SK-MEL-5 (cell line): ENCODE results near the gene CCDC97. TPM values are rescaled to one million over a fixed set of nuclear protein-coding genes. Genes with fewer than 3 reads are reported as not detected.
"Not testable (repeated sequence)": the region's sequence is repeated elsewhere in the genome, so short reads cannot be mapped to it uniquely, and the experiment has no call there.

Experiments
- DNase-seq: peaks from one replicate; pipeline ENCODE4 v3.0.0-alpha.2; 2016; ENCODE audit warnings: low read depth, low spot score
- in situ Hi-C: cut with HindIII; loops from 2 replicates; pipeline ENCODE4 v1.10.0; 2016; ENCODE audit warnings: low sequenced_read_pairs, high pct_unique_total_duplicates, low pct_unique_long_range_greater_than_20kb
- total RNA-seq: library from RNA; depleted of rRNA; stranded (reverse); fragments of >200 nt; shearing (Covaris generic); gene quantifications from 2 replicates; pipeline ENCODE4 v1.2.3, GENCODE V29; 2014

The CCDC97 gene
- total RNA-seq, 1 experiment from 2014 or later = 6.9 TPM

DNA sequence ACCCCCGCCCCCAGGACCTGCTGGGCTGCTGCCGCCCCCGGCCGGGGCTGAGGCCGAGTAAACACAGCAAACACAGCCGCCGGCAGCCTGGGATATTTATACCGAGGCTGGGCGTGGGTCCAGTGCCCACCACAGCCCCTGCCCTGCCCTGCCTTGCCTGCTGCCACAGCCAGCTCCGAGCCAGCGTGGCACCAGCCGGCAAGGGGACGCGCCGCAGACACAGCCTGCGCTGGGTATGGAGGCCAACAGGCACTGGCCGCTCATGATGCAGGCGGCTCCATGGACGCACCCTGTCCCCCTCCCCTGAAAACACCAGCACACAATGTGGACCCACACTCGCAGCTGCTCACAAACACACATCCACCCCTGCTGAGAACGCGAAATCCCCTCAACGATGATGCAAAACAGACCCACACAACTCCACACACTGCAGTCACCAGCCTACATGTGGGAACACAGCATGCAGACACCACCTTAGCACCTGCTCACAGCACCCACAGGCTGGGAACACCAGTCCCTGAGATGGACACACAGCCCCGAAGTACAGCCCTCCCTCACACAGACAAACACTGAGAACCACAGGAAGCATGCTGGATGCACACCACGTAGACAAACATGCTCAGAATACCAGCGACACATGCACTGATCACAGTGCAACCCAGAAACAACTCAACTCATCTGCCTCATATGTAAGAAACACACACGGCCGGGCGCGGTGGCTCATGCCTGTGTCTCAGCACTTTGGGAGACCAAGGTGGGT, 16.2 kb downstream of the CCDC97 start:
- no peak for DNase-seq

DNA sequence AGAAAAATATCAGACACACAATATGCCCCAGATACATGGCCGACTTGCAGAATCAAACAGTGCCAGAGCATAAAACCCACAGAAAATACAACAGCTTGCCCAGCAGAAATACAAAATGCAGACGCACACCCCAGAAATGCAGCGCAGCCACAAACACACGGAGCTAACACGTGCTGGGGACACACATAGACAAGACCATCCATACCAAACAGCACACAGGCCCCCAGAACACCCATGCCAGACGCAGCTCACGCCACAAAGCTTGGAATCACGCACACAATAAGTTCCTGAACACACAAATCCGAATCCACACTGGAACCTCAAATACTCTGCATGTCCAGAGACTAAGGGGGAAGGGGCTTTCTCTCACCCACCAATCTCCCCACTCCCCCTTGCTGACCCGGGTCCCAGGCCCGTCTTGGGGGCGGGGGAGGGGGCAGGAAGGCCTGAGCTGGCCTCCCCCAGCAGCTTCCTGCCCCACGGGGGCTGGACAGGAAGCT, 17.2 kb downstream of the CCDC97 start:
- no peak for DNase-seq
- in situ Hi-C loops = no loop called here

More for the DNA sequence above, 16.2 kb downstream of the CCDC97 start:
- in situ Hi-C loops = no loop called here

DNA sequence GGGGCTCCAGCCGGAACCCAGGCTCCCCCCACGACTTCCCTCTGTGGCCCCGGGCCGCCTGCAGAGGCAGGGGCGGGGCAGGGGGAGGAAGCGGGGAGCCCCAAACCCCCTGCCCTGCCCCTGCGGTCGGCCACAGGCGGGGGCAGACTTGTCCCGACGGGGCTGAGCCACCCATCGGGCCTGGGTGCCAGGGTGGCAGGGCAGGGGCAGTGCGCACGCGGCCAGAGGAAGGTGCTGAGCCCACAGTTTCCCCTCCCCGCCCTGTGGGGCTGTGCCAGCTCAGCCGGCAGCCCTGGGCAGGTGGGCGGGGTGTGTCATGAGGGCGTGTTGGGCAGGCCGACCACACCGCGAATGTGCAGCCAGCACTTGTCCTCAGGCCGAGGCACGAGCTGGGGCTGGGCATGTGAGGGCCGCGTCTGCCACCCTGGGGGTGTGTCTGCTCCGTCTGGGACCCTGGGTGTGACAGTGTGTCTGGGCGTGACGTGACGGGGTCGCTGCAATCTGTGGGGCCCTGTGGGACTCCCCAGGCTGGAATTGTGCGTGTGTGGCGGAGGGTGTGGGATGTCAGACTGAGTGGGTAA, 17.7 kb downstream of the CCDC97 start:
- no peak for DNase-seq
- in situ Hi-C loops = no loop called here

DNA sequence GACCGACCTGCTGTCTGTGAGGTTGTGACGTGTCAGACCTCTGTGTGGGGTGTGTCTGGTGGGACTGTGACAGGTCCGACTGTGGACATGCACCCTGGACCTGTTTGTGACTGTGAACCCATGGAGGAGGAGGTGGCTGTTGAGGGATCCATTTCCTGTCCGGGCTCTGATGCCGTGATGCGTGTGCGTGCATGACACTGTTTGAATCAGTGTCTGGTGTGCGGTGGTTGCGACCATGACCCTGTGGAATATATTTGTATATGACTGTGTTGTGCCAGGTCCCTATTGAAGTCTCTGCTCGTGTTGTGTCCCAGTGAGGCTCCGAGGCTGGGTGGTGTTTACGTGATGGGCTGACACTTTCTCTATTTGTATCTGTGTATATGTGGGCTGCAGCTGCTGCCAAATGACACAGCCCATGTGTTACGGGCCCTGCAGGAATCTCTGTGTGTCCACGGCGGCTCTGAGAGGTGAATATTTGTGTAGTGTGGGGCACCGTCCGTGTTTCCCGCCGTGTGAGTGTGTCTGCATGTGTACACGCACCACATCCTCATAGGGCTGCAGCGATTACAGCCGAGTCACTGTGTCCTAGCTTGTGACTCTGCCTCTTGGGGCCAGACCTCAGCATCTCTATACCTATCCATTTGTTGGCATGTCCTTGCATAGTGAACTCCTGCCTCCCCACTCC, 18.3 kb downstream of the CCDC97 start:
- in situ Hi-C loops = no loop called here
- no peak for DNase-seq

DNA sequence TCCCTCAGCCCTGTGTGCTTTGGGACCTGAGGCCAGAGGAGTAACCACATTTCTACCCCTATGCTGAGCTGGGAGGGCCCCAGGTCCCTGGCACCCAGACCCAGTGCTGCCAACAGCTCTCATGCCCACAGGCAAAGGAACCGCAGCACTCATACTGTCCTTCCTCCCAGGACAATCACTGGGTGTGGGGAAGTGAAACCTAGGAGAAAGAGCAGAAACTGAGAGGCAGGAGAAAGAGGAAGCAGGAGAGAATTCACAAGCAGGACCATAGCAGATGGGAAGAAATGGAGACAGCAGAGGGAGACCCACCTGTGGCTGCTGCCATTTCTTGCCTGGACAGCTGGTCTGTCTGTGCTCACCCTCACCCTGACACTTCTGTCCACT, 18.9 kb downstream of the CCDC97 start:
- in situ Hi-C loops = no loop called here
- DNase-seq = no peak

DNA sequence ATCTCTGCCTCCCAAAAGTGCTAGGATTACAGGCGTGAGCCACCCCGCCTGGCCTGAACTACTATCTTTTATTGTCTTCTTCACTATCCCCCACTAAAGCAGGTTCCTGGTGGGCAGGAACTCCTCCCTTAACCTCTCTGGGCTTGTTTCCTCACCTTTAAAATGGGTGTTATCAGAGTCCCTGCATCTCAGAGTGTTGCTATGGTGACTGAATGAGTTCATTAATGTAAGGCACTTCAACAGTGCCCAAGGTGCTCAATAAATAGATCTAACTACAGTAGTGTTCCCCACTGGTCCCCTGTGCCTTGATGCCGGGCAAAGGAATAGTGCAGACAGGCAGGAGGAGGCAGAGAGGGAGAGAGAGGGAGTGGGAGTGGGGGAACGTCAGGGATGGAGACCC, 20.5 kb downstream of the CCDC97 start:
- in situ Hi-C loops = no loop called here

DNA sequence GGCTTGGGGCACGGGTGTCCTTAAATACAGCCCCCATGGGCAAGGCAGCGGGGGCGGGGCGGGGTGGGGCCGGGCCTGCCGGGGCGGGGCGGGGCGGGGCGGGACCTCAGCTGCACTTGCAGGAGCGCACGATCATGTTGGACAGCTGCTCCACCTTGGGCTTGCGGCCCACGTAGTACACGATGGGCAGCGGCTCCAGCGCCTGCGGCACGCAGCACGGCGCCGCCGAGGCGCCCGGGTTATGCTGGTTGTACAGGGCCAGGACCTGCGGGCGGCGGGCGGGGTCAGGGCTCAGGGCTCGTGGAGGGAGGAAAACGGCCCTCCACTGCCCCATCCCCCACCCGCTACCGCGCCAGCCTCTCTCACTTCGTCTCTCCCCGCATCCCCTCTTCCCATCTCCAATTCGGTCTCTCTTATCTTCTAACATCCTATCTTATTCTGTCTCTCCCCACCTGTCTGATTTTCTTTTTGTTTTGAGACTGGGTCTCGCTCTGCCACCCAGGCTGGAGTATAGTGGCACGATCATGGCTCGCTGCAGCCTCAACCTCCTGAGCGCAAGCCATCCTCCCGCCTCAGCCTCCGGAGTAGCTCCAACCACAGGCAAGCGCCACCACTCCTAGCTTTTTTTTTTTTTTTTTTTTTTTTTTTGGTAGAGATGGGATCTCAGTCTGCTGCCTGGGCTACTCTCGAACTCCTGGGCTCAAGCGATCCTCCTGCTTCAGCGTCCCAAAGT, 21.1 kb downstream of the CCDC97 start:
- in situ Hi-C loops = no loop called here
- DNase-seq = no peak

More for the DNA sequence above, 20.5 kb downstream of the CCDC97 start:
- no peak for DNase-seq

DNA sequence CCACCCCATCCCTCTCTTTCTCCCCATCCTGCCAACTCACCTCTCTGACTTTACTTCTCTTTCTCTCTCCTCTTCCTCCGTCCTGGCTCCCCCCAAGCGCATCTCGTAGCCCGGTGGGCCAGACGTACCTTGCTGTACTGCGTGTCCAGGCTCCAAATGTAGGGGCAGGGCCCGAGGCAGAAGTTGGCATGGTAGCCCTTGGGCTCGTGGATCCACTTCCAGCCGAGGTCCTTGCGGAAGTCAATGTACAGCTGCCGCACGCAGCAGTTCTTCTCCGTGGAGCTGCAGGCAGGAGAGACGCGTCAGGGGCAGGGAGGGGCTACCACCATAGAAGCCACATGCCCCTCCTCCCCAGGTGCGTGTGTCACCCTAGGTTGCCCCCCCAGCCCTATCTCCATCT, 22.0 kb downstream of the CCDC97 start:
- in situ Hi-C loops = no loop called here
- no peak for DNase-seq

DNA sequence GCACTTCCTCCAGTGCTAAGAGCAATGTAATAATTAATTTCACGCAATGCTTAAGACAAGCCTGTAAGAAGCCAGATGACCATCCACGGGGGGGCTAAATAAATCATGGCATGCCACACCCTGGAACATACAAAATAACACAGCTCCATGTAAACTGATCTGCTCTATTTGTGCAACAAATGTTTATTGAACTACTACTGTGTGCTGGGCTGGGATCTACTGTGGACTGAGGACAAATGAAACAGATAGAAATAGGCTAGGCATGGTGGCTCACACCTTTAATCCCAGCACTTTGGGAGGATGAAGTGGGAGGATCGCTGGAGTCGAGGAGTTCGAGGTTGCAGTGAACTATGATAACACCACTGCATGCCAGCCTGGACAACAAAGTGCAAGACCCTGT, 22.5 kb downstream of the CCDC97 start:
- DNase-seq = no peak
- in situ Hi-C loops = no loop called here

DNA sequence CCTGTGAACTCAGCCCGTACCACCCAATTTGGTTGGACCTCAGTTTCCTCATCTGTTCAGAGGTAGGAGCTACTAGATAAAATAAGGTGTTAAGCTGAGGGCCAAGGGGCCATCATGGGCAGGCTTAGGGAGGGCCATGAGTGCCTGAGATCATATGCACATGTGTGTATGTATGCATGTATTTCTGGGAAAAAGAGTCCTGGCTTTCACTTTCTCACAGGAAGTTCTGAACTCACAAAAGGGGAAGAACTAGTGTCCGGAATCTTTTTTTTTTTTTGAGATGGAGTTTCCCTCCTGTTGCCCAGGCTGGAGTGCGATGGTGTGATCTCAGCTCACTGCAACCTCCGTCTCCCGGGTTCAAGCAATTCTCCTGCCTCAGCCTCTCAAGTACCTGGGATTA, 24.8 kb downstream of the CCDC97 start:
- in situ Hi-C loops = no loop called here
- no peak for DNase-seq

DNA sequence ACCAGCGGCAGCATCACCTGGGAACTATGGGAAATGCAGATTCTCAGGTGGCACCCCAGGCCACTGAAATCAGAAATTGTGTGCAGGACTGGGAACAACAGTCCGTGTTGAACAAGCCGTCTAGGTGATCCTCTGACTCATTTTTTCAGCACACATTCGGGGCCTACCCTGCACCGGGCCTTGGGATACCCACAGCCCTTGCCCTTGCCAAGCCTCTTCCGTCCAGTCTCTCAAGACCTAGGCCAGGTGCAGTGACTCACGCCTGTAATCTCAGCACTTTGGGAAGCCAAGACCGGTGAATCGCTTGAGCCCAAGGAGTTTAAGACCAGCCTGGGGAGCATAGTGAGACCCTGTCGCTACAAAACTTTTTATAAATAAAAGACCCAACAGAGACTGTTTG, 25.5 kb downstream of the CCDC97 start:
- DNase-seq = no peak
- in situ Hi-C loops = no loop called here

DNA sequence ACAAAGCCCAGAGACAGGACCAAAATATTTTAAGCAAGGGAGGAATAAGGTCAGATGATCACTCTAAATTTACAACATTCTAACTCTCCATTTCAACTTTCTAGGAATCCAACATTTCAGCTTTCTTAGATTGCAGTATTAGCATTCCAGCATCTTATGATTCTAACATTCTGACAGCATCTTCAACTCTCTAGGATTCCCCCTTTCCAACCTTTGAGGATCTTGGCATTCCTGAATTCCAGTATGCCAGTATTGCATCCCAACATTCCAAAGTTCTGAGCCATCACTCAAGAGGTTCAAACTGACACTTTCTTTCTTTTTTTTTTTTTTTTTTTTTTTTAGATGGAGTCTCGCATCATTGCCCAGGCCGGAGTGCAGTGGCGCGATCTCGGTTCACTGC, 30.0 kb downstream of the CCDC97 start:
- DNase-seq = no peak
- in situ Hi-C loops = no loop called here

DNA sequence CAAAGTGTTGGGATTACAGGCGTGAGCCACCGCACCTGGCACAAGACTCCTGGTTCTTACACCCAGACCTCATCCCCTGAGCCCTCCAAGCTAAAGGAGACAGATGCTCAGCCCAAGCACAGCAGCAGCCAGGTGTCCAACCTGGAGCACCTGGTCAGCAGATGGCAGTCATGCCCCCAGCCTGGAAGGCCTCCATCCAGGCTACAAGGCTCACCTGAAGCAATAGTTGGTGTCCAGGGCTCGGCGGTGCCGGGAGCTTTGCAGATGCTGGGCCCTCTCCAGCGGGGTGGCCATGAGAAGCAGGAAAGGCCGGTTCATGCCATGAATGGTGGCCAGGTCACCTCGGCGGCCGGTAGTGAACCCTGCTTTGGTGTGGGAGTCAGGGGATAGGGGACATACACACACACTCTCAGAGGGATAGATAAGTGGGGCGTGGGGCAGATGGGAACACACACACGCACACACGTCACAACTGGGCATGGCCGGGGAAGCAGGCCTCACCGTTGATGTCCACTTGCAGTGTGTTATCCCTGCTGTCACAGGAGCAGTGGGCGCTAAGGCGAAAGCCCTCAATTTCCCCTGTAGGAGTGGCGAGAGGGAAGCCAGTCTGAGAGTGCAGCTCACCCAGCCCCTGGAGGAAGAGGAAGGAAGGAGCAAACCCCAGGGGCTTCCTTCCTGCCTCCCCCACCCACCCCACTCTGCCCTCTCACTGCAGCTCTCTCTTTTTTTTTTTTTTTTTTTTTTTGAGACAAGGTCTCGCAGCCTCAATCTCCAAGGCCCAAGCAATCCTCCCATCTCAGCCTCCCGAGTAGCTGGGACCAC, 31.9 kb downstream of the CCDC97 start:
- in situ Hi-C loops = no loop called here
- DNase-seq = no peak

DNA sequence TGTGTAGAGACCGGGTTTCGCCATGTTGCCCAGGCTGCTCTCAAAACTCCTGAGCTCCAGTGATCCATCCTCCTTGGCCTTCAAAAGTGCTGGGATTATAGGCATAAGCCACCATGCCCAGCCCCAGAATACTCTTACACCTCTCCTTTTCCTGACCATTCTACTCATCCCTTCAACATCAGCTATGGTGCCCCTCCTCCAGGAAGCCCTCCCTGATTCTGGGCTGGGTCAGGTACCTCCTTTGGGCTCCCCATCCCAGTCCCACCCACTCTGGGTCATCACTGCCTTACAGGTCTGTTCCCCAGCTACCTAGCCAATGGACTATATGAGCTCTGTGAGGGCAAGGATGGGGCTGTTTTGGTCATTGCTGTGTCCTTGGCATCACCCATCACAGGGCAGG, 34.2 kb downstream of the CCDC97 start:
- in situ Hi-C loops = no loop called here
- no peak for DNase-seq

DNA sequence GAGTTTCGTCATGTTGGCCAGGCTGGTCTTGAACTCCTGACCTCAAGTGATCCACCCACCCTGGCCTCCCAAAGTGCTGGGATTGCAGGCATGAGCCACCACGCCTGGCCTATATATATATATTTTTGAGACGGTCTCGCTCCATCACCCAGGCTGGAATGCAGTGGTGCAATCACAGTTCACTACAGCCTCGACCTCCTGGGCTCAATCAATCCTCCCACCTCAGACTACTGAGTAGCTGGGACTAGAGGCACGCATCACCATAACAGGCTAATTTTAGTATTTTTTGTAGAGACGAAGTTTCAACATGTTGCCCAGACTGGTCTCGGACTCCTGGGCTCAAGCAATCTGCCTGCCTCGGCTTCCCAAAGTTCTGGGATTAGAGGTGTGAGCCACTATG, 36.9 kb downstream of the CCDC97 start:
- DNase-seq, in situ Hi-C loops: not testable (repeated sequence)

DNA sequence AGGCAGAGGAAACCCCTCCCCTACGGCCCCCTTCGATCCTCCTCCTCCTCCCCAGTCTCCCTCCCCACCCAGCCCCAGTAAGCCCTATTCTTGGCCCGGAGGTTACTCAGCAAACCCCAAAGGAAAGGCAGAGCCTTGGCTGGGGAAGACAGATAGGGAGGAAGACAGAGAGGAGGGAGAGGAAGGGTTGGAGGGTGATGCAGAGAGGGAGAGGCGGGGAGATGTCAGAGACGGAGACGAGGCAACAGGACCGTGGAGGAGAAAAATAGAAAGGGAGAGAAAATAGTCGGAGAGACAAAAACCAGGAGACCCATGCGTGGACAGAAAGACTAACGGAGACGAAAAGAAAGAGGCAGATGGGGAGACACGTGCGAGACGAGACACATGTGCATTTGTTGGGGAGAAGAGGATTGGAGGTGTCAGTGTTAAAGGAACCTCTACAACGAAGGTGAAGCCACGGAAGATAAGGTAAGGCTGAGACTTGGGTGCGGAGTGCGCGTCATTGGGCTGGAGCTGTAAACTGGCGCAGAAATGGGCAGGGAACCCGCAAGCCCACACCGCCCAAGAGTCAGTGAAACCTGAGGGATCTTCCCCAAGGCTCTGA, 40.9 kb downstream of the CCDC97 start:
- DNase-seq = no peak
- in situ Hi-C loops = no loop called here
